ENCODE results near the gene HOXD8. TPM values are rescaled to one million over a fixed set of nuclear protein-coding genes. Genes with fewer than 3 reads are reported as not detected.

HOXD8 gene
- total RNA-seq, 5 donors from 2014 or later (not counting 1 experiment from before 2014, with no cell fraction given), result not detected

DNA sequence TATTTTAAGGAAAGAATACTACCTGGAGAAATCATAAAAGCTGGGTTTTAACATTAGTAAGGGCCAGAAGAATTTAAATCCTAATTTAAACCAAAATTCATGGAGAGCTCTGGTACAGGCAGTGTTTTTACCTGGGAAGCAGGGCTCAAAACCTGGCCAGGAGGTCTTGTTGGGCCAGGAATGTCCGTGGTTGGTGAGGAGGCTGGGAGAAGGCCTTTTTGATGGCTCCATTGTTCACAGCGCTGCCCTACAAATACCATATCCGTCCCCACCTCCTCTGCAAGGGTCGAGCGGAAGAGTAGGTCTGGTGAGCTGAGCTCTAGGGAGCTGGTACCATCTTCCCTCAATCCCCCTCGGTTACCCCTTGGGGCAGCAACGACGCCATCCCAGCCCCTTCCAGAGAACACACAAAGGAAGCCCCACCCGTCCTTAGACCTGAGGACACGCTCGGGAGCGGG, 48.1 kb downstream of the HOXD8 start:
- POLR2A ChIA-PET, result no interaction called here
- Histone ChIP-seq H3K27ac (ENCODE audit: low read length) (no peak overlapping the region), H3K27me3 (replicated peaks in 1 of 2; ENCODE audit: control insufficient read depth in 2 of 2, extremely low read depth in 1 of 2, insufficient read depth in 2 of 2, low read length in 1 of 2) (peaks cover 32 to 51% of the 10 kb centered on the region in 2 experiments), H3K4me3 (ENCODE audit: control insufficient read depth in 1 of 2, extremely low read depth in 1 of 2, low read length in 1 of 2) (peak overlapping the region in 1 of 2 donors; percentile 20), H3K36me3 (ENCODE audit: control insufficient read depth in 2 of 2, extremely low read depth in 1 of 2, insufficient read depth in 1 of 2, low read length in 1 of 2) (no peaks in the 10 kb centered on the region), H3K9me3 (no peaks in the 10 kb centered on the region), H3K4me1 (ENCODE audit: control insufficient read depth in 1 of 2, extremely low read depth in 1 of 2, insufficient read depth in 2 of 2, low read length in 2 of 2) (peaks cover 2 to 19% of the 10 kb centered on the region in 2 experiments)
- Mint-ChIP-seq H3K27ac (no peak overlapping the region), H3K4me1 (peaks cover 9 to 13% (median 10%) of the 10 kb centered on the region in 3 donors), H3K27me3 (peaks cover 77 to 85% of the 10 kb centered on the region in 2 donors), H3K36me3 (no peaks in the 10 kb centered on the region), H3K4me3 (peak overlapping the region in 1 of 3 donors; percentile 7), H3K9me3 (no peaks in the 10 kb centered on the region)
- ATAC-seq (replicated peaks in 1 of 4), result no peak
- 6% methylated on average over 9 of the region's 12 CpGs for WGBS (ENCODE audit: insufficient coverage)
- no peak for DNase-seq
- CTCF ChIA-PET, result no interaction called here

DNA sequence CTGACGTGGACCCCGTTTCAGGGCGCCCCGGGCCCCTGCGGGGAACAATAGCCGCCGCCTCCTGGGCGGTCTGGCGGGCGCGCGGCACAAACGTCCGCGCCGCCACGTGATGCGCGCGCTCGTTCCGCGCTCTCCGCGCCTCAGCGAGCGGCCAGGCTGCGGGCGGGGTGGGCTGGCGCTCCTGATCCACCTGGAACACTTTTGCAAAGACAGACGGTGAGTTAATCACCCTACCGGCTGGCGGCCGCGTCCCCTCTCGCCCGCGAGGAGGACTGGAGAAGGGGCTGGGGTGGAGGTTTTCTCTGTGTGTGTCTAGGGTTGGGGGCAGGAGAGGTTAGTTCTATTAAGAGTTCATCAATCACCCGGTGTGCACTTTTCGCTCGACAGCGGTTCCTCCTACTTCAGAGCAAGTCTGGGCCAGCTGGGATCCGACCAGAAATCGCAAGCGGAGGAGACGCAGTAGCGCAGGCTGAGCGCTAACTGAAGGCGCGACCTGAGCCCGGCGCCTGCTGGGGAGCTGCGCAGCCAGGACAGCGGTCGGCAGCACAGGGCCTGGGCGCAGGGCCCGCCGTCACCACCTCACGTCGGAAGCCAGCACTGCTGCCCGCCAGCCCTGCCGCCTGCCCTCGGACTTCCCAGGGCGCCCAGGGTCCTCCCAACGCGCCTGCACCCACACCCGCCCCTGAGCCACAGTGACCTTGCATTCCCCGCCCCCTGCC, 48.7 kb downstream of the HOXD8 start:
- no peak for DNase-seq
- Histone ChIP-seq H3K4me3 (ENCODE audit: control insufficient read depth in 1 of 2, extremely low read depth in 1 of 2, low read length in 1 of 2) (peak overlapping the region in 1 of 2 donors; percentile 20), H3K27ac (ENCODE audit: low read length) (no peak overlapping the region), H3K36me3 (ENCODE audit: control insufficient read depth in 2 of 2, extremely low read depth in 1 of 2, insufficient read depth in 1 of 2, low read length in 1 of 2) (no peaks in the 10 kb centered on the region), H3K27me3 (replicated peaks in 1 of 2; ENCODE audit: control insufficient read depth in 2 of 2, extremely low read depth in 1 of 2, insufficient read depth in 2 of 2, low read length in 1 of 2) (peaks cover 30 to 47% of the 10 kb centered on the region in 2 experiments), H3K4me1 (ENCODE audit: control insufficient read depth in 1 of 2, extremely low read depth in 1 of 2, insufficient read depth in 2 of 2, low read length in 2 of 2) (peaks cover 2 to 19% of the 10 kb centered on the region in 2 experiments), H3K9me3 (no peaks in the 10 kb centered on the region)
- whole genome bisulfite sequencing (ENCODE audit: insufficient coverage), result 4% methylated on average over 65 of the region's 68 CpGs
- peaks cover 78 to 85% of the 10 kb centered on the region in 2 donors for H3K27me3 Mint-ChIP-seq
- no peaks in the 10 kb centered on the region for H3K36me3 Mint-ChIP-seq
- no peaks in the 10 kb centered on the region for H3K9me3 Mint-ChIP-seq
- ChIA-PET CTCF (no interaction called here), POLR2A (no interaction called here)
- no peak overlapping the region for H3K27ac Mint-ChIP-seq
- H3K4me1 Mint-ChIP-seq, result peaks cover 8 to 10% (median 10%) of the 10 kb centered on the region in 3 donors
- H3K4me3 Mint-ChIP-seq, result no peak overlapping the region
- peak in 1 of 4 experiments; percentile 31 for ATAC-seq (replicated peaks in 1 of 4)

DNA sequence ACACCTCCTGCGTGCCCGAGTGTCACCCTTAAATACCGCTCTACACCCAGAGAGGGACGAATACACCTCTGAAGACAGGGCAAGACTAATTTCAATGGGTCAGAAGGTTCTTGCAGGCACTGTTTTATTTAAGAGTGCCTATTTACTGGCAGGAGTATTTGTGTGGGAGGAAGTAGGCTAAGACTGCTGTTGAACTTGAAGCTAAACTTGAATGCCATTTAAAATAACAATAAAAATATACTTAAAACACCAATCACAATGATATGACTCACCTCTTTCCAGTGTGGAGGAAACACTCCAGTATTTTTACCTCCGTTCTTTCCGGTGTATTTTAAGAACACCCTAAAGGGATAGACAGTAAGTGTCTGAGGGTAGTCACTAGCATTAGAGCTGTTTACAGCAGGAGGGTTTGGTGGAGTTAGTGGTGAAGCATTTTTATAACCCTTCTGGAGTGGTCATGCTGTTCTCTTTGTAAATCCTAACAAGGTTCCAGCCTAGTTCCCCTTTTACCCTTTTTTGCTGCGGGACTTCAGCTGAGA, 49.3 kb downstream of the HOXD8 start:
- H3K9me3 ChIP-seq, result no peaks in the 10 kb centered on the region
- no peaks in the 10 kb centered on the region for H3K9me3 Mint-ChIP-seq
- ATAC-seq (replicated peaks in 1 of 4), result no peak
- H3K36me3 Mint-ChIP-seq, result no peaks in the 10 kb centered on the region
- no CpG with 5 or more reads among the region's 7 CpGs for WGBS (ENCODE audit: insufficient coverage)
- H3K27me3 ChIP-seq (replicated peaks in 1 of 2; ENCODE audit: control insufficient read depth in 2 of 2, extremely low read depth in 1 of 2, insufficient read depth in 2 of 2, low read length in 1 of 2), result peaks cover 26 to 47% of the 10 kb centered on the region in 2 experiments
- H3K4me1 ChIP-seq (ENCODE audit: control insufficient read depth in 1 of 2, extremely low read depth in 1 of 2, insufficient read depth in 2 of 2, low read length in 2 of 2), result peaks cover 0 to 19% of the 10 kb centered on the region in 2 experiments
- no peaks in the 10 kb centered on the region for H3K36me3 ChIP-seq (ENCODE audit: control insufficient read depth in 2 of 2, extremely low read depth in 1 of 2, insufficient read depth in 1 of 2, low read length in 1 of 2)
- no peak for DNase-seq
- no peak overlapping the region for H3K27ac Mint-ChIP-seq
- peaks cover 8 to 10% (median 9%) of the 10 kb centered on the region in 3 donors for H3K4me1 Mint-ChIP-seq
- no peak overlapping the region for H3K27ac ChIP-seq (ENCODE audit: low read length)
- peak overlapping the region in 1 of 2 donors; percentile 20 for H3K4me3 ChIP-seq (ENCODE audit: control insufficient read depth in 1 of 2, extremely low read depth in 1 of 2, low read length in 1 of 2)
- H3K27me3 Mint-ChIP-seq, result peaks cover 79 to 86% of the 10 kb centered on the region in 2 donors
- POLR2A ChIA-PET, result no interaction called here
- H3K4me3 Mint-ChIP-seq, result no peak overlapping the region
- CTCF ChIA-PET, result no interaction called here

DNA sequence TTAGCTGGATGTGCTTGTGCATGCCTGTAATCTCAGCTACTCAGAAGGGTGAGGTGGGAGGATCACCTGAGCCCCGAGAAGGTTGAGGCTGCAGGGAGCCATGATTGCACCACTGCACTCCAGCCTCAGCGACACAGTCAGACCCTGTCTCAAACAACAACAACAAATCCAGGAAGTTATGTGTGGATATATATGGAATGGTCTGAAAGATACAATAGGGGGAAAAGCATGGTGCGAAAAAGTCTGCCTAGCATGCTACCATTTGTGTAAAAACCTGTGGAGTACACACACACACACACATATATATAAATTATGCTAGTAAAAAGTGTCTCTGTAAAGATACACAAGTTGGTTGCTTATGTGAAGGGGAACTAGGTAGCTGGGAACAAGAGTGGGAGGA, 52.0 kb downstream of the HOXD8 start:
- CTCF ChIA-PET, result interaction anchor here in 1 of 2 donors (0.6 to 0.7 kb wide), 2 partner anchors 982 to 1657 kb away, joined by 3 to 4 read pairs; no protein-coding TSS in a partner anchor
- H3K4me1 ChIP-seq (ENCODE audit: control insufficient read depth in 1 of 2, extremely low read depth in 1 of 2, insufficient read depth in 2 of 2, low read length in 2 of 2), result peaks cover 0 to 9% of the 10 kb centered on the region in 2 experiments
- Mint-ChIP-seq H3K27me3 (peaks cover 78 to 81% of the 10 kb centered on the region in 2 donors), H3K4me1 (peaks cover 0 to 5% (median 3%) of the 10 kb centered on the region in 3 donors), H3K36me3 (no peaks in the 10 kb centered on the region), H3K9me3 (no peaks in the 10 kb centered on the region), H3K4me3 (no peak overlapping the region), H3K27ac (no peak overlapping the region)
- POLR2A ChIA-PET, result no interaction called here
- ATAC-seq (replicated peaks in 1 of 4), result no peak
- no peak overlapping the region for H3K4me3 ChIP-seq (ENCODE audit: control insufficient read depth in 1 of 2, extremely low read depth in 1 of 2, low read length in 1 of 2)
- no CpG with 5 or more reads among the region's 3 CpGs for WGBS (ENCODE audit: insufficient coverage)
- no peaks in the 10 kb centered on the region for H3K9me3 ChIP-seq
- H3K27ac ChIP-seq (ENCODE audit: low read length), result no peak overlapping the region
- peaks cover 27 to 38% of the 10 kb centered on the region in 2 experiments for H3K27me3 ChIP-seq (replicated peaks in 1 of 2; ENCODE audit: control insufficient read depth in 2 of 2, extremely low read depth in 1 of 2, insufficient read depth in 2 of 2, low read length in 1 of 2)
- no peaks in the 10 kb centered on the region for H3K36me3 ChIP-seq (ENCODE audit: control insufficient read depth in 2 of 2, extremely low read depth in 1 of 2, insufficient read depth in 1 of 2, low read length in 1 of 2)
- no peak for DNase-seq

Other genes with a start within 250 kb of the HOXD8 start
- 10 to 100 TPM; 19.2 to 28.2 (median 22.1) TPM for gene LNPK, start 127.4 kb upstream of the HOXD8 start, total RNA-seq
- gene EVX2, start 45.7 kb upstream of the HOXD8 start, total RNA-seq, result not detected
- gene HOXD13, start 37.0 kb upstream of the HOXD8 start, total RNA-seq, result not detected
- not detected for gene HOXD12, start 29.9 kb upstream of the HOXD8 start, total RNA-seq
- gene HOXD11, start 22.4 kb upstream of the HOXD8 start, total RNA-seq, result not detected
- not detected for gene HOXD10, start 12.9 kb upstream of the HOXD8 start, total RNA-seq
- under 1 TPM in 2 of 5 donors, not detected in 3; 0.13 to 0.15 TPM for gene HOXD9, start 7.0 kb upstream of the HOXD8 start, total RNA-seq
- not detected for gene HOXD4, start 21.8 kb downstream of the HOXD8 start, total RNA-seq
- under 1 TPM in 1 of 5 donors, not detected in 4; 0.44 TPM for gene HOXD3, start 27.6 kb downstream of the HOXD8 start, total RNA-seq
- gene HOXD1, start 59.0 kb downstream of the HOXD8 start, total RNA-seq, result not detected
- 1 to 10 TPM; 6.6 to 9.9 (median 9.4) TPM for gene MTX2, start 139.7 kb downstream of the HOXD8 start, total RNA-seq

Measured in T-cell (primary cell).